GM19438 (cell line): ENCODE data around the gene ZNF236.
"Not testable (repeated sequence)": the region's sequence is repeated elsewhere in the genome, so short reads cannot be mapped to it uniquely, and the experiment has no call there.

Experiments
- ATAC-seq: cut with Tn5 transposase; IDR thresholded peaks from one replicate; pipeline ENCODE4 v1.9.1; 2021; ENCODE audit warnings: low read depth; ENCODE audit not compliant: unreplicated experiment

The ZNF236 gene

GRCh38 chr18:76984193-76985155, 162.1 kb downstream of the ZNF236 start:
- no peak for ATAC-seq

- ATAC-seq, result no peak
Observed at GRCh38 chr18:76985156-76985950, 163.0 kb downstream of the ZNF236 start.

- no peak for ATAC-seq
Observed at GRCh38 chr18:76985951-76986236, 163.5 kb downstream of the ZNF236 start.

- no peak for ATAC-seq
Observed at GRCh38 chr18:76986406-76986805, 164.0 kb downstream of the ZNF236 start.

GRCh38 chr18:76988031-76988826, 165.9 kb downstream of the ZNF236 start:
- no peak for ATAC-seq

GRCh38 chr18:76988827-76989646, 166.7 kb downstream of the ZNF236 start:
- no peak for ATAC-seq

- ATAC-seq, result no peak
Observed at GRCh38 chr18:76989647-76990190, 167.4 kb downstream of the ZNF236 start.

GRCh38 chr18:76990343-76991020, 168.1 kb downstream of the ZNF236 start:
- ATAC-seq, result not testable (repeated sequence)

GRCh38 chr18:76991021-76991688, 168.8 kb downstream of the ZNF236 start:
- no peak for ATAC-seq

- no peak for ATAC-seq
Observed at GRCh38 chr18:76992226-76993084, 170.1 kb downstream of the ZNF236 start.

- ATAC-seq, result no peak
Observed at GRCh38 chr18:76993085-76993382, 170.7 kb downstream of the ZNF236 start.

- no peak for ATAC-seq
Observed at GRCh38 chr18:76993573-76993972, 171.2 kb downstream of the ZNF236 start.

GRCh38 chr18:76994086-76994654, 171.8 kb downstream of the ZNF236 start:
- ATAC-seq, result peak; percentile 45

- ATAC-seq, result no peak
Observed at GRCh38 chr18:76995896-76996295, 173.5 kb downstream of the ZNF236 start.

GRCh38 chr18:76996429-76996828, 174.1 kb downstream of the ZNF236 start:
- ATAC-seq, result no peak

- ATAC-seq, result no peak
Observed at GRCh38 chr18:76997951-76998808, 175.8 kb downstream of the ZNF236 start.

GRCh38 chr18:76999077-76999476, 176.7 kb downstream of the ZNF236 start:
- ATAC-seq, result no peak
